Keratinocyte (primary cell): ENCODE measurements around the gene TFPT.

Experiments used
- CTCF ChIP-seq, 3 experiments: IDR thresholded peaks in 1 of 3; conservative IDR thresholded peaks in 1 of 3; optimal IDR thresholded peaks in 1 of 3; 2 replicates in 2 of 3; 3 replicates in 1 of 3; pipeline versions ENCODE3 to v1.5.1; 2011; ENCODE audit warnings: low read length in 3 of 3, mild to moderate bottlenecking in 3 of 3, moderate library complexity in 2 of 3, control low read depth in 1 of 3, inconsistent platforms in 1 of 3; ENCODE audit not compliant: insufficient read depth in 2 of 3; ENCODE audit errors: extremely low read depth in 1 of 3
- EZH2 ChIP-seq: IDR thresholded peaks from one replicate; pipeline ENCODE4 v1.6.1; 2012; ENCODE audit warnings: inconsistent platforms, mild to moderate bottlenecking, low read length, moderate library complexity

GRCh38 chr19:54160854-54161253, 45.4 kb upstream of the TFPT start:
- TF ChIP-seq CTCF (optimal IDR thresholded peaks at IDR 0.05 in 1 of 3, IDR thresholded peaks at IDR 0.05 in 1 of 3, conservative IDR thresholded peaks at IDR 0.05 in 1 of 3; ENCODE audit: extremely low read depth in 1 of 3, insufficient read depth in 2 of 3, low read length in 3 of 3) = no peak
- TF ChIP-seq EZH2 = no peak
